ENCODE measurements around the gene PPP2R5E. TPM values are rescaled to one million over a fixed set of nuclear protein-coding genes. Genes with fewer than 3 reads are reported as not detected.

PPP2R5E gene
- total and polyA plus RNA-seq, 9 donors, result 9.3 to 44.1 (median 35.5) TPM

- Histone ChIP-seq H3K36me3 (no peaks in the 10 kb centered on the region), H3K4me3 (no peak overlapping the region), H3K27me3 (no peaks in the 10 kb centered on the region), H3K4me1 (ENCODE audit: insufficient read depth) (peaks cover 2% of the 10 kb centered on the region), H3K27ac (no peak overlapping the region), H3K9me3 (no peaks in the 10 kb centered on the region)
- 91 to 95% (median 95%) methylated on average over 3 of the region's 3 CpGs for WGBS, 3 donors
- intact Hi-C loops (cut with DNase I), result no loop called here
- TF ChIP-seq POLR2A (IDR thresholded peaks at IDR 0.05) (no peak), CTCF (IDR thresholded peaks at IDR 0.05) (no peak), EP300 (IDR thresholded peaks at IDR 0.05) (no peak)
- DNase-seq, result no peak
Measured at GRCh38 chr14:63474111-63474510, 69.1 kb downstream of the PPP2R5E start.

GRCh38 chr14:63472986-63473788, 70.0 kb downstream of the PPP2R5E start:
- no peaks in the 10 kb centered on the region for H3K27me3 ChIP-seq
- peaks cover 2% of the 10 kb centered on the region for H3K4me1 ChIP-seq (ENCODE audit: insufficient read depth)
- WGBS, 3 donors, result 73 to 83% (median 82%) methylated on average over 7 of the region's 7 CpGs
- H3K27ac ChIP-seq, result no peak overlapping the region
- DNase-seq, result no peak
- TF ChIP-seq EP300 (IDR thresholded peaks at IDR 0.05) (no peak), CTCF (IDR thresholded peaks at IDR 0.05) (no peak), POLR2A (IDR thresholded peaks at IDR 0.05) (no peak)
- H3K36me3 ChIP-seq, result no peaks in the 10 kb centered on the region
- H3K9me3 ChIP-seq, result no peaks in the 10 kb centered on the region
- no peak overlapping the region for H3K4me3 ChIP-seq
- intact Hi-C loops (cut with DNase I), result no loop called here

DNA sequence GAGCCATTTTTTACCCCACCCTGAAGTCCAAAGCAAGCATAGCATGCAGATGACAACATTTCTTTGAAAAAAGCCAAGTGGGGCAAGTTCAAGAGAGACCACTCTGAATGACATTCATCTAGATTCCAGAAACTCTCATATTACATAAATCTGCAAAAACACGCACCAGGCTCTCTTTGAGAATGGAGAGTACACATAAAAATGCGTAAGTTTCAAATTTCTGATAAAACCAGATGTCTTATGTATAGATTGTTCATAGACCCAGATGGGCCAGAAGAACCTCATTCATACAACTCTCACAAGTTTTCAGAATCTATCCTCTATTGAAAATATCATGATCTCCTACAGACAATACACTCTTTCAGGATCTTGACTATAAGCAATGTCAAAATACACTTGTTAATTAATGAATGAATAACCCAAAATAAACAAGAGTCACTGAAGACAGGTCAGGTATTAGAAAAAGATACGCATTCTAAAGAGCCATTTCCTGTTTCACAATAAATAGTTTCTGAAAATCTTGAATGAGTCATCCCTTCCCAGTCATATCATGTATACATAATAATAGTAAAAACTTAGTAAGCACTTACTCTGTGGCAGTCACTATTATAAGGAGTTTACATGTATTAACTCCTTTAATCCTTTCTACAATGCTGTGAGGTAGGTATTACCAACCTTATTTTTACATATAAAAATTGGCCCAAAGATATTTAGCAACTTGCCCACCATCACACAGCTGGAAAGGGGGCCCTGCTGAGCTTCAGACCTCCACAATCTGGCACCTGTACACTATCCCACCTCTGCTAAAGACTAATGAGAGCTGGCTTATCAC, 72.0 kb downstream of the PPP2R5E start:
- no peaks in the 10 kb centered on the region for H3K27me3 ChIP-seq
- peaks cover 4% of the 10 kb centered on the region for H3K4me1 ChIP-seq (ENCODE audit: insufficient read depth)
- 70 to 73% (median 72%) methylated on average over 3 of the region's 3 CpGs for WGBS, 3 donors
- no peak overlapping the region for H3K27ac ChIP-seq
- H3K9me3 ChIP-seq, result no peaks in the 10 kb centered on the region
- no peak for DNase-seq
- no peak overlapping the region for H3K4me3 ChIP-seq
- intact Hi-C loops (cut with DNase I), result no loop called here
- TF ChIP-seq CTCF (IDR thresholded peaks at IDR 0.05) (no peak), EP300 (IDR thresholded peaks at IDR 0.05) (no peak), POLR2A (IDR thresholded peaks at IDR 0.05) (no peak)
- H3K36me3 ChIP-seq, result no peaks in the 10 kb centered on the region

DNA sequence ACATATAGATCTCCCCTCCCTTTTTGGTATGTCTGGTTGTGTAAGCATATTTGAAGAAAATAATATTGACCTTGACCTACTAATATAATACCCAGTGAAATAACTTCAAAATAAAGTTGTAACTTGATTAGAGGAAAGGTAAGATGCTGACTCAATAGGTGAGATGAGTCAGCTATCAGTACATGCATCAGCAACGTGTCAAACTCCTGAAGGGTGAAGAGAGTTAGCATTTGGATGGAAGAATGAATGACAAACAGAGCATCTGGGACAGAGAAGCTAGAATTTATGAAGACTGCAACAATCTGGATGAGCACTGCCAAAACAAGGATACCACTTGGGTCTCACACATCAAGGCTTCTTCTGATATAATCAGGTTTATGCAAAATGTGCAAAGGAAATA, 74.9 kb downstream of the PPP2R5E start:
- Histone ChIP-seq H3K4me3 (no peak overlapping the region), H3K4me1 (ENCODE audit: insufficient read depth) (peaks cover 4% of the 10 kb centered on the region), H3K27me3 (no peaks in the 10 kb centered on the region), H3K36me3 (no peaks in the 10 kb centered on the region), H3K9me3 (no peaks in the 10 kb centered on the region), H3K27ac (no peak overlapping the region)
- 59 to 64% (median 59%) methylated on average over 1 of the region's 1 CpG for WGBS, 3 donors
- no peak for TF ChIP-seq POLR2A (IDR thresholded peaks at IDR 0.05)
- no peak for TF ChIP-seq EP300 (IDR thresholded peaks at IDR 0.05)
- TF ChIP-seq CTCF (IDR thresholded peaks at IDR 0.05), result no peak
- DNase-seq, result no peak
- intact Hi-C loops (cut with DNase I), result no loop called here

Measured in ovary (tissue), 9 donors.